Mucosa of rectum (tissue), 2 donors: Measurements from ENCODE around the gene APOD.

ENCODE experiments used
- H3K27ac ChIP-seq, 2 donors: one replicate each; pipeline ENCODE4 v1.7.0; 2013; ENCODE audit warnings: inconsistent platforms in 2 of 2, low read depth in 2 of 2, low read length in 2 of 2
- H3K27me3 ChIP-seq, 2 donors: one replicate each; pipeline ENCODE4 v1.7.0; 2013; ENCODE audit warnings: low read length in 2 of 2; ENCODE audit not compliant: control insufficient read depth in 2 of 2, insufficient read depth in 2 of 2
- H3K36me3 ChIP-seq, 2 donors: one replicate each; pipeline ENCODE4 v1.7.0; 2013; ENCODE audit warnings: low read length in 2 of 2; ENCODE audit not compliant: control insufficient read depth in 2 of 2, insufficient read depth in 2 of 2
- H3K4me1 ChIP-seq, 2 donors: one replicate each; pipeline ENCODE4 v1.7.0; 2013; ENCODE audit warnings: low read length in 2 of 2, mild to moderate bottlenecking in 1 of 2; ENCODE audit not compliant: control insufficient read depth in 2 of 2, insufficient read depth in 2 of 2
- H3K4me3 ChIP-seq, 2 donors: one replicate each; pipeline ENCODE4 v1.7.0; 2013; ENCODE audit warnings: low read length in 2 of 2
- H3K9ac ChIP-seq, 2 donors: one replicate each; pipeline ENCODE4 v1.7.0; 2013; ENCODE audit warnings: low read length in 2 of 2, low read depth in 1 of 2, mild to moderate bottlenecking in 1 of 2
- H3K9me3 ChIP-seq, 2 donors: one replicate each; pipeline ENCODE4 v1.7.0; 2013; ENCODE audit warnings: low read length in 2 of 2; ENCODE audit not compliant: control insufficient read depth in 2 of 2
- donor health status: healthy.
- donor health status: Normal muscosa, but diverticular disease.

The APOD gene

DNA sequence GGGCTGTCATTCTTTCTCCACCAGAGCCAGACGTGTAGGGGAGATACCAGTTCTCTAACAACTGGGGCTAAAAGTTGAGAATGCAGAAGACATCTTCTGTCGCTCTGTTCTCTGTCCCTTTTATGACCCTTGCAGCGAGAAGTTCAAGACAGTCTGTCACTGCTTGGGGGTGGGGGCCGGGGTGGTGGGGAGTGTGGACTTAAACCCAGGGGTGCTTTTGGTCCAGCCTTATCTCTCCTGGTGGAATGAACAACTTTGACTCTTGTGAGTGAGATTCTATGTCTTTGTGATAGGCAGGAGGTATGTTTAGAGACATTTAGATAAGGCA, 767 bp upstream of the APOD start:
- no peaks in the 10 kb centered on the region for H3K36me3 ChIP-seq
- no peak overlapping the region for H3K27ac ChIP-seq
- no peaks in the 10 kb centered on the region for H3K27me3 ChIP-seq
- H3K4me1 ChIP-seq = peaks cover 0 to 7% of the 10 kb centered on the region in 2 donors
- H3K4me3 ChIP-seq = no peak overlapping the region
- H3K9me3 ChIP-seq = no peaks in the 10 kb centered on the region
- H3K9ac ChIP-seq = no peak overlapping the region

DNA sequence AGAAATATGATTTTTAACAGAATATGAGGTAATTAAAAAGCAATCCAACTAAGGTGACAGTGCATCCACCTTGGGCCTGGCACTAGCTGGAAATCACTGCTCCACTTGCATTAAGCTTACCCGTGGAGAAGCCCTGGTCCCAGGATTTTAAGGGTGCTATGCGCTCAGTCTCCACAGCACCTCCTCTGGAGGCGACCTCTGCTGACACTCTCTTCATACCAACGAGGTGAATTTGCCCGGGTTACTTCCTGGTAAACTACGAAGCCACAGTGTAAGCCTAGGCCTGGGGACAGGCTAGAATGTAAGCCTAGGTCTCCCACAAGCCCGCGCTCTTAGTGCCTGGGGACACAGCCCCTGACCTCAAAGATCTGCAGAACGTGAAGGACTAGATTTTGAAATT, 793 bp downstream of the APOD start:
- peaks cover 0 to 7% of the 10 kb centered on the region in 2 donors for H3K4me1 ChIP-seq
- H3K4me3 ChIP-seq = no peak overlapping the region
- H3K36me3 ChIP-seq = no peaks in the 10 kb centered on the region
- no peak overlapping the region for H3K9ac ChIP-seq
- H3K9me3 ChIP-seq = no peaks in the 10 kb centered on the region
- no peaks in the 10 kb centered on the region for H3K27me3 ChIP-seq
- no peak overlapping the region for H3K27ac ChIP-seq

DNA sequence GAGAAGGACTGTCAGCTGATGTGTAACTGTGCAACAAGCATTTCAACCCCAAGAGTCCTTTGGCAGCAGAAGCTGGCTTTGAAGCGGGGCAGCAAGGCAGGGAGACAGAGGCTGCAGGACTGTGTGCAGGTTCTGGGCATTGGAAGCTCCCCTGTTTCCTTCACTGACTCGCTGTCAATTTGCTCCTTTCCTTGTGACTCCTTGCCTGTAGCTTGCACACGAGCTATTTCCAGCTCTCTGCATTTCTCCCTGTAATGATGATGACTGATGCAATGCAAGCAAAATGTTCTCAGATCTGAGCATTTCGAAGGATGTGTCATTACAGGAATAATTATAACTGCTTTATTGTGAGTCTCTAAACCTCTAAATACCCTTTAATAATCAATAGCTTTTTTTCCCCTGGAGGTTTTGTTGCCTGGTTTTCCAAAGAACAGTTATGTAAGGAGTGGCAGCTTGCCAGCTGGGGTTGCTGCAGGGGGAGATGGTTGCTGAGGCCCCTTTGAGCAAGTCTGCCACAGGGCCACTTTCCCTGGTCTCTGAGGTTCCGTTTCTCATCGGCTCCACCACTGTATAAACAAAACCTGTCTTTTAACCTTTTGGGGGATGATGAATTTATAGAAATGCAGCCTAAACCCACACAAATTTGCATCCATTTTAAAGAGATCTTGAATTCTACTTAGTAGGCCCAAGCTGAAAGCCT, 2.8 kb downstream of the APOD start:
- Histone ChIP-seq H3K9me3 (no peaks in the 10 kb centered on the region), H3K27ac (no peak overlapping the region), H3K27me3 (no peaks in the 10 kb centered on the region), H3K9ac (no peak overlapping the region), H3K4me3 (no peak overlapping the region), H3K4me1 (peaks cover 0 to 4% of the 10 kb centered on the region in 2 donors), H3K36me3 (no peaks in the 10 kb centered on the region)

DNA sequence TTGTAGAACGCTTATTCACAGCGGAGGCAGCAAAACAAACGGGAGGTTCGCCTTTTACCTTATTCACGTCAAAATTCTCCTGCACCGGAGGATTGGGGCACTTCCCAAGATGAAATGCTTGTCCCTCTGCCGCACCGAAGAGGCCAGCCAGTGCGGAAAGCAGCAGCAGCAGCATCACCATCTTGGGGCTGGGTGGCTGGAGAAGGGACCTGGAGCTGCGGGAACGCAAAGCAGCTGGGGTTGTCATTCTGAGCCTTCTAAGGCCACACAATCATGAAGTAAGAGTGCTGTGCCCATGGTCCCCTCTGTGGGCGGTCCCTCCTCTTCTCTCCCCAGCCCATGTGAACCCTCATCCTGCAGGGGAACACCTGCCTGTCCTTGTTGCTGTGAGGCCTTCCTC, 4.5 kb downstream of the APOD start:
- Histone ChIP-seq H3K4me1 (peaks cover 0 to 4% of the 10 kb centered on the region in 2 donors), H3K9me3 (no peaks in the 10 kb centered on the region), H3K27me3 (no peaks in the 10 kb centered on the region), H3K9ac (no peak overlapping the region), H3K36me3 (no peaks in the 10 kb centered on the region), H3K27ac (no peak overlapping the region), H3K4me3 (no peak overlapping the region)

DNA sequence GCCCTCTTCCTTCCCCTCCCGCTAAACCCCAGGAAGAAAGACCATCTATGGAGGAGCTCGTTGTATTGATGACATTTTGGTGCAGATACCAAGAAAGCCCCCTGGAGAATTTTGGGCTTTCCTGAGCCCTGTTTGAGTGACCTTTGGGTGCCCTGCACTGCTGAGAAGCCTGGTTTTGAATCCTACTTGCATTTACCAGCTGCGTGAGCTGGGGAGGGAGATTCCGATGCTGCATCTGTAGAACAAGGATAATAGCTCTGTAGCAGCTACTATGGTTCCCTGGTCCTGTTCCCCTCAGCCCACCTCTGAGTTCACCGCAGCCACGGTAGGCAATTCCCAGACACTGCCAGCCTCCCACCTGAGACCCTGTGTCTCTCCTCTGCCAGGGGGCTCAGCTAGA, 5.2 kb downstream of the APOD start:
- Histone ChIP-seq H3K27ac (no peak overlapping the region), H3K4me3 (no peak overlapping the region), H3K9me3 (no peaks in the 10 kb centered on the region), H3K4me1 (peaks cover 0 to 4% of the 10 kb centered on the region in 2 donors), H3K36me3 (no peaks in the 10 kb centered on the region), H3K27me3 (no peaks in the 10 kb centered on the region), H3K9ac (no peak overlapping the region)

DNA sequence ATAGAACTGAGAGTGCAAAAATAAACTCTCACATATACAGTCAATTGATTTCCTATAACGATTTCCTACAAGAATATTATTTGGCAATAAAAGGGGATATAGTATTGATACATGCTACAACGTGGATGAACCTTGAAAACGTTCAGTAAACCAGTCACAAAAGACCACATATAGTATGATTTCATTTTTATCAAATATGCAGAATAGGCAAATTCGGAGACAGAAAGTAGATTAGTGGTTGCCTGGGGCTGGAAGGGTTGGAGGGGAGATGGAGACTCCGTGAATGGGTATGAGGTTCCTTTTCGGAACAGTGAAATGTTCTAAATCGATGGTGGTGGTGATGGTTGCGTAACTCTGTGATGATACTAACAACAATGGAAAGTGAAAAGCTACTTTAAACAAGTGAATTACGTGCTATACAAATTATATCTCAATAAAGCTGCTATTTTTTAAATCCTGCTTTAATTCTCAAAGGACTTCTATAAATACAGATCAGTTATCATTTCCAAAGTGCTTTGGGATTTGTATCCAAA, 6.0 kb downstream of the APOD start:
- Histone ChIP-seq H3K9me3 (no peaks in the 10 kb centered on the region), H3K4me1 (no peaks in the 10 kb centered on the region), H3K27ac (no peak overlapping the region), H3K4me3 (no peak overlapping the region), H3K27me3 (no peaks in the 10 kb centered on the region), H3K9ac (no peak overlapping the region), H3K36me3 (no peaks in the 10 kb centered on the region)

DNA sequence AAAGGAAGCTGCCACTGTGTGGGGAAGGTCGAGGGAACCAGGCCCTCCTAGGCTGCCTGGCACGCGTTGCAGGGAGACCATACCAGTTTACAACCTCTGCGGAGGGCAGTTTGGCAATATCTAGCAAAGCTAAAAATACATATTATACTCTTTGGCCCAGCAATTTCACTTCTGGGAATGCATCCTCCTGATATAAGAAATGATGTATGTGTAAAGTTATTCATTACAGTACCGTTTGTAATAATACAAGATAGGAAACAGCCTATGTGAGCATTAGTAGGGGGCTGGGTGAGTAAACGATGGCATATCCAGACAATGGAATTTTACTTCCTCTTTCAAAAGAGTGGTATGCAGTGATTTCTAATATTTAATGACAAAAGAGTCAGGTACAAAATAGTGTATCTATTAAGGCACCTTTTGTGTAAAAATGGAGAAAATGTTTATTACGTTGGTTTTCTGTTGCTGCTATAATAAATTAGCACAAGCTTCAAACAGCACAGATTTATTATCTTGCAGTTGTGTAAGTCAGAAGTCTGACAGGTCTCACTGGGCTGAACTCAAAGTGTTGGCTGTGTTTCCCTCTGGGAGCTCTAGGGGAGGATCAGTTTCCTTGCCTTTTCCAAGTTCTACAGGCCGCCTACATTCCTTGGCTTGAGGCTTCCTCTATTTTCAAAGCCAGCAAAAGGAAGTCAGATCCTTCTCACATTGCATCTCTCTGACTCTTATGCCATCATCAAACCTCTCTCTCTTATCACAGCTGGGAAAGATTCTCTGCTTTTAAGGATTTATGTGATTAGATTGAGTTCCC, 9.0 kb downstream of the APOD start:
- Histone ChIP-seq H3K9me3 (no peaks in the 10 kb centered on the region), H3K36me3 (no peaks in the 10 kb centered on the region), H3K27ac (no peak overlapping the region), H3K27me3 (no peaks in the 10 kb centered on the region), H3K4me1 (no peaks in the 10 kb centered on the region), H3K9ac (no peak overlapping the region), H3K4me3 (no peak overlapping the region)

DNA sequence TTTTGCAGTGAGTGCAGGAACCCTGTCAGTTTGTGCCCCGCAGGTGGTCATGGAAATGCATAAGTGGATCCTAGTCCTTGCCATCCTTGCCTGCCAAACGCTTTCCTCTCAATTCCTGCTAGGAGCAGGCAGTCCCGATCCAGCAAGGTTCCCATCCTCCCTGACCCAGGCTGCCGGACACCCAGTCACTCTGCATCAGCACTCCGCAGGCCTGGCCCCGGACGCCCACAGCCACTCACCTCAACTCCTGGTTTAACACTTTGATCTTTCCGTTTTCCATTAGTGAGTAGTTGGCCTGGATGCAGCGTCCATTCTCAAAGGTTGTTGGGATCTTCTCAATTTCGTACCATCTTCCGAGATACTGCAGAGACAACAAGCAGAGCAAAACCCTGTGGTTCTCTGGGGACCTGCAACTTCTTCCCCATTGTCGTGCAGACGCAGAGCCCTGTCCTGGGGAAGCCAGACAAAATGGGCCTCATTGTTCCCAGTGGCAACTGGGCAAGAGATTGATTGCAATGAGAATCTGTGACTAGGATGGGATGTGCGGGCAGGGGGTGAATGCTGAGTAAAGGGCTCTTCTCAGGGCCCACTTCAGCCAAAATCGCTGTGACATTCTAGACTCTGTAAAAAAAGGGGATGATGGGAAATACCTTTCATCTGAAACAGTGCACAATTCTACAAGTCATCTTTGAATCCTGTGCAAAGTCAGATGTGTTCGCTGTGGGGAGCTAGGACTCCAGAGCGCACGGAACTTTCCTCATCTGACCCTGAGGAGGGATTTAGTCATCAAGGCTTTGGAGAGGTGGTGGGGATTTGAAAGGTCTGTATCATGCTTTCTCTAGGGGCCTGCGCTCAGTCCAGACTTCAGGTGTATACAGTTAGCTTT, 9.9 kb downstream of the APOD start:
- Histone ChIP-seq H3K4me3 (no peak overlapping the region), H3K27ac (no peak overlapping the region)

DNA sequence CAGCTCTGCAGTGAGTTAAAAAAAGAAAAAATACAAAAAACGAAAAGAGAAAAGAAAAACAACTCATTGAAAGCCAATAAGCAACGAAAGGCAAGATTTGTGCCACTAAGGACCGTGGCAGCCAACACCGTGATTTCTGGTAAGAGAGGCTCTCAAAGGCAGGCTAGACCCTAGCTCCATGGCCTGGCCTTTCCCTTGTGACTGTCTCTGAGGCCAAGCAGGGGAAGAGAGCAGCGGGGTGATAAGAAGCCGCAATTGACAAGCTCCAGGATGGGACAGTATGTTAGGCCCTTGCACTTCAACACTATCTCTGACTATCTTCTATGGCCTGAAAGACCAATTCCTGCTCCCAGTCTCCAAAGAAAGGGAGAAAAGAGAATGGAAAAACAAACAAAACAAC, 12.4 kb downstream of the APOD start:
- Histone ChIP-seq H3K27ac (no peak overlapping the region), H3K4me3 (no peak overlapping the region), H3K36me3 (no peaks in the 10 kb centered on the region), H3K4me1 (no peaks in the 10 kb centered on the region), H3K9ac (no peak overlapping the region), H3K27me3 (peaks cover 0 to 1% of the 10 kb centered on the region in 2 donors), H3K9me3 (no peaks in the 10 kb centered on the region)

More for the DNA sequence above, 9.9 kb downstream of the APOD start:
- Histone ChIP-seq H3K36me3 (no peaks in the 10 kb centered on the region), H3K9me3 (no peaks in the 10 kb centered on the region), H3K27me3 (no peaks in the 10 kb centered on the region), H3K9ac (no peak overlapping the region), H3K4me1 (no peaks in the 10 kb centered on the region)

DNA sequence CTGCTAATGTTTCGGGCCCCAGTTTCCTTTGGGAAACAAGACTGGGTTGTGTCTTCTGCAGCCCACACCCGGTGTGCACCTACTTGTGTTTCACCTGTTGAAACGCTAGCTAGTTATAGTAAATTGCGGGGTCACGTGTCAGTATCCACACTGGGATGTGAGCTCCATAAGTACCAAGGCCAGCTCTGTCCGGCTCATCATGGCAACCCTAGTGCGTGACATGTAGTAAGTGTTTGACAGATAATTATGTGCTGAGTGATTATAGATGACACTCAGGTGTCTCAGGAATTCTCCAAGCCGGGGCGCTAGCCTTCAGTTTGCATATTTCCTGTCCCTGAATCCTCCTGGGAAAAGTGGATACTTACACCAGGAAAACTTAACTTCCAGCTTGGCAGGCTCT, 12.8 kb downstream of the APOD start:
- no peaks in the 10 kb centered on the region for H3K36me3 ChIP-seq

More for the DNA sequence above, 12.8 kb downstream of the APOD start:
- H3K27me3 ChIP-seq = peaks cover 0 to 2% of the 10 kb centered on the region in 2 donors
- H3K9me3 ChIP-seq = no peaks in the 10 kb centered on the region
- no peaks in the 10 kb centered on the region for H3K4me1 ChIP-seq
- H3K27ac ChIP-seq = no peak overlapping the region
- H3K4me3 ChIP-seq = no peak overlapping the region
- no peak overlapping the region for H3K9ac ChIP-seq
